Neural cell (in vitro differentiated cells): ENCODE measurements around the gene NRG2.

Source experiments
- TAF1 ChIP-seq: IDR thresholded peaks from 2 replicates; pipeline ENCODE4 v1.6.1; 2012; ENCODE audit warnings: low read depth
- TF ChIP-seq, protein P1 (sequence below): fragments of 450-650 bp; IDR thresholded peaks from 2 replicates; pipeline ENCODE4 v1.5.1; 2014; ENCODE audit warnings: antibody characterized with exemption, mild to moderate bottlenecking, moderate library complexity; ENCODE audit not compliant: poor library complexity, severe bottlenecking

DNA sequence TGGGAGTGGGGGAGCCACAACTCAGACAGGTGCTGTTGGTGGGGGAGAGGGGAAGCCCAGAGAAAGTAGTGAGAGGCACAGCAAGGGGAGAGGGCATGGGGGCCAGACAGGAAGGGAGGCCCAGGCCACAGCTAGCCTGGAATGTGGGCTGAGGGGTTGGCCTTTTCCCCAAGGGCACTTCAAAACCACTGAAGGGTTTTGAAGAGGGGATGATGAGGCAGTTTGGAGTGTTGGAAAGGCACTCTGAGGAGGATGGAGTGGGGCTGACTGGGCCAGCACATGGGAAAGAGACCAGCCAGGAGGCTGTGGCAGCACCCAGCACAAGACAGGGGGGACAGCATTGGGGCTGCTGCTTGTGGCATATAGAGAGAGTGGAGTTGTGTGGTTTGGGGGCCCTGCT is 243.7 kb downstream of the NRG2 start:
- TF ChIP-seq, protein P1, sequence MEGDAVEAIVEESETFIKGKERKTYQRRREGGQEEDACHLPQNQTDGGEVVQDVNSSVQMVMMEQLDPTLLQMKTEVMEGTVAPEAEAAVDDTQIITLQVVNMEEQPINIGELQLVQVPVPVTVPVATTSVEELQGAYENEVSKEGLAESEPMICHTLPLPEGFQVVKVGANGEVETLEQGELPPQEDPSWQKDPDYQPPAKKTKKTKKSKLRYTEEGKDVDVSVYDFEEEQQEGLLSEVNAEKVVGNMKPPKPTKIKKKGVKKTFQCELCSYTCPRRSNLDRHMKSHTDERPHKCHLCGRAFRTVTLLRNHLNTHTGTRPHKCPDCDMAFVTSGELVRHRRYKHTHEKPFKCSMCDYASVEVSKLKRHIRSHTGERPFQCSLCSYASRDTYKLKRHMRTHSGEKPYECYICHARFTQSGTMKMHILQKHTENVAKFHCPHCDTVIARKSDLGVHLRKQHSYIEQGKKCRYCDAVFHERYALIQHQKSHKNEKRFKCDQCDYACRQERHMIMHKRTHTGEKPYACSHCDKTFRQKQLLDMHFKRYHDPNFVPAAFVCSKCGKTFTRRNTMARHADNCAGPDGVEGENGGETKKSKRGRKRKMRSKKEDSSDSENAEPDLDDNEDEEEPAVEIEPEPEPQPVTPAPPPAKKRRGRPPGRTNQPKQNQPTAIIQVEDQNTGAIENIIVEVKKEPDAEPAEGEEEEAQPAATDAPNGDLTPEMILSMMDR = no peak
- TF ChIP-seq TAF1 = no peak
